Measurements from ENCODE around the gene DTX1.

The DTX1 gene

DNA sequence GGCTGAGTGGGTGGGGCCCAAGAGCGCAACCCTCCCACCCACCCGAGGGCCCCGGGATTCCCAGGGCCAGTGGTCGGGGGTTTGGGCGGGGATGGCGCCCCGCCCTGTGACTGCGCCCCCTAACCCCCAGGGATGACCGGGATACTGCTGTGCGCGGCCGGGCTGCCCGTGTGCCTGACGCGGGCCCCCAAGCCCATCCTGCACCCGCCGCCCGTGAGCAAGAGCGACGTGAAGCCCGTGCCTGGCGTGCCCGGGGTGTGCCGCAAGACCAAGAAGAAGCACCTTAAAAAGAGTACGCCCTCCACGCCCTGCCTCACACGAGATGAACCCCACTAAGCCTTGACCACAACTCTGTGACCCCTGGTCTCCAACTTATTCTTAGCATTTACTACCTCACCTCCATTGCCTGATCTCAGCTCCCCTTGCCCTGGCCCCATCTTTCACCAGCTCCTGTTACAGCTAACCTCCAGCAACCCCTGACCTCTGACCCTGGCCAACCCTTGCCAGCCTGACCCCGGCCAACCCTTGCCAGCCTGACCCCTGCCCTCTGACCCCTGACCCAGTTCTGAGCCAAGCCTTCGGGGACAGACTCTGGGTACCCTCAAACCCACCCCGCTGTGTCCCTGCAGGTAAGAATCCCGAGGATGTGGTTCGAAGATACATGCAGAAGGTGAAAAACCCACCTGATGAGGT is 37.0 kb downstream of the DTX1 start:
- no peak for TF ChIP-seq HDGF (IDR thresholded peaks at IDR 0.05; ENCODE audit: borderline replicate concordance)
- TF ChIP-seq TARDBP (IDR thresholded peaks at IDR 0.05) = no peak
- no peak for TF ChIP-seq LEF1 (IDR thresholded peaks at IDR 0.05; ENCODE audit: borderline replicate concordance)
- TF ChIP-seq ELF4 (IDR thresholded peaks at IDR 0.05) = no peak
- TF ChIP-seq L3MBTL2 (conservative IDR thresholded peaks at IDR 0.05) = no peak
- no peak for TF ChIP-seq CTBP1 (IDR thresholded peaks at IDR 0.05; ENCODE audit: borderline replicate concordance)
- TF ChIP-seq ARNT (IDR thresholded peaks at IDR 0.05) = no peak
- TF ChIP-seq SP1 (IDR thresholded peaks at IDR 0.05) = no peak
- TF ChIP-seq, protein P1, sequence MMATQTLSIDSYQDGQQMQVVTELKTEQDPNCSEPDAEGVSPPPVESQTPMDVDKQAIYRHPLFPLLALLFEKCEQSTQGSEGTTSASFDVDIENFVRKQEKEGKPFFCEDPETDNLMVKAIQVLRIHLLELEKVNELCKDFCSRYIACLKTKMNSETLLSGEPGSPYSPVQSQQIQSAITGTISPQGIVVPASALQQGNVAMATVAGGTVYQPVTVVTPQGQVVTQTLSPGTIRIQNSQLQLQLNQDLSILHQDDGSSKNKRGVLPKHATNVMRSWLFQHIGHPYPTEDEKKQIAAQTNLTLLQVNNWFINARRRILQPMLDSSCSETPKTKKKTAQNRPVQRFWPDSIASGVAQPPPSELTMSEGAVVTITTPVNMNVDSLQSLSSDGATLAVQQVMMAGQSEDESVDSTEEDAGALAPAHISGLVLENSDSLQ (IDR thresholded peaks at IDR 0.05) = no peak
- no peak for TF ChIP-seq BHLHE40 (IDR thresholded peaks at IDR 0.05; ENCODE audit: borderline replicate concordance)
- TF ChIP-seq FOXK2 (IDR thresholded peaks at IDR 0.05) = no peak
- TF ChIP-seq SUZ12 (IDR thresholded peaks at IDR 0.05) = no peak
- no peak for TF ChIP-seq ZNF384 (IDR thresholded peaks at IDR 0.05)
- TF ChIP-seq FOXA1 (IDR thresholded peaks at IDR 0.05) = no peak
- no peak for TF ChIP-seq NFRKB (IDR thresholded peaks at IDR 0.05)
- TF ChIP-seq FOXM1 (IDR thresholded peaks at IDR 0.05; ENCODE audit: borderline replicate concordance) = no peak
- no peak for DNase-seq (ENCODE audit: extremely low spot score)
- POLR2A ChIA-PET = no interaction called here
- CTCF ChIA-PET = no interaction called here

DNA sequence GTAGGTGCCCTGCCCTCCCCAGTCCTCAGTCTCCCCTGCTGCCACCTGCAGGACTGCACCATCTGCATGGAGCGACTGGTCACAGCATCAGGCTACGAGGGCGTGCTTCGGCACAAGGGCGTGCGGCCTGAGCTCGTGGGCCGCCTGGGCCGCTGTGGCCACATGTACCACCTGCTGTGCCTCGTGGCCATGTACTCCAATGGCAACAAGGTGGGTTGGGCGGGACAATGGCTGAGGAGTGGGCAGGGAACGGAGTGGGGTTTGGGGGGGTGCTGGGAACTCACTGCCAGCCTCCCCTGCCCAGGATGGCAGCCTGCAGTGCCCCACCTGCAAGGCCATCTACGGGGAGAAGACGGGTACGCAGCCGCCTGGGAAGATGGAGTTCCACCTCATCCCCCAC is 38.2 kb downstream of the DTX1 start:
- ChIA-PET POLR2A (no interaction called here), CTCF (interaction anchor here (0.6 kb wide), 1 partner anchor 63 kb away, joined by 7 read pairs; no protein-coding TSS in a partner anchor)
- TF ChIP-seq ZNF384 (IDR thresholded peaks at IDR 0.05) (no peak), ELF4 (IDR thresholded peaks at IDR 0.05) (no peak), FOXA1 (IDR thresholded peaks at IDR 0.05) (no peak)
- no peak for DNase-seq (ENCODE audit: extremely low spot score)

DNA sequence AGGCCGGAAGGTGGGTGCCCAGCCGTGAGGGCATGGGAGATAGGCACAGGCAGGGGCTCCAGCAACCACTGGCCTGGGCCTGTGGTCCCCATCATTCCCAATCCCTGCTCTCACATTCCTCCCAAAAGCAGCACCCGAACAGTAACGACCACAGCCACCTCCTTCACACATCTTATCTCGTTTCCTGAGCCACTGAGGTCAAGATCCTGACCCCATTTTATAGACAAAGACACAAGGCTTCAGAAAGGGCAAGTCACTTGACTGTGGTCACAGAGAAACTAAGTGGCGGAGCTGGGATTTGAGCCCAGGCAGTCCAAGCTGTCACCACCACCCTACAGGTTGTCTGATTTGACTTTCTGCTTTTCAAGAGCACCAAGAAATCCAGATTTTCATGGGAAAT is 38.9 kb downstream of the DTX1 start:
- TF ChIP-seq HDGF (IDR thresholded peaks at IDR 0.05; ENCODE audit: borderline replicate concordance) (no peak), L3MBTL2 (conservative IDR thresholded peaks at IDR 0.05) (no peak), TARDBP (IDR thresholded peaks at IDR 0.05) (no peak), LEF1 (IDR thresholded peaks at IDR 0.05; ENCODE audit: borderline replicate concordance) (no peak), CTBP1 (IDR thresholded peaks at IDR 0.05; ENCODE audit: borderline replicate concordance) (no peak), ZNF384 (IDR thresholded peaks at IDR 0.05) (no peak), BHLHE40 (IDR thresholded peaks at IDR 0.05; ENCODE audit: borderline replicate concordance) (no peak), ARNT (IDR thresholded peaks at IDR 0.05) (no peak), FOXK2 (IDR thresholded peaks at IDR 0.05) (no peak)
- ChIA-PET POLR2A (no interaction called here), CTCF (no interaction called here)
- no peak for DNase-seq (ENCODE audit: extremely low spot score)

DNA sequence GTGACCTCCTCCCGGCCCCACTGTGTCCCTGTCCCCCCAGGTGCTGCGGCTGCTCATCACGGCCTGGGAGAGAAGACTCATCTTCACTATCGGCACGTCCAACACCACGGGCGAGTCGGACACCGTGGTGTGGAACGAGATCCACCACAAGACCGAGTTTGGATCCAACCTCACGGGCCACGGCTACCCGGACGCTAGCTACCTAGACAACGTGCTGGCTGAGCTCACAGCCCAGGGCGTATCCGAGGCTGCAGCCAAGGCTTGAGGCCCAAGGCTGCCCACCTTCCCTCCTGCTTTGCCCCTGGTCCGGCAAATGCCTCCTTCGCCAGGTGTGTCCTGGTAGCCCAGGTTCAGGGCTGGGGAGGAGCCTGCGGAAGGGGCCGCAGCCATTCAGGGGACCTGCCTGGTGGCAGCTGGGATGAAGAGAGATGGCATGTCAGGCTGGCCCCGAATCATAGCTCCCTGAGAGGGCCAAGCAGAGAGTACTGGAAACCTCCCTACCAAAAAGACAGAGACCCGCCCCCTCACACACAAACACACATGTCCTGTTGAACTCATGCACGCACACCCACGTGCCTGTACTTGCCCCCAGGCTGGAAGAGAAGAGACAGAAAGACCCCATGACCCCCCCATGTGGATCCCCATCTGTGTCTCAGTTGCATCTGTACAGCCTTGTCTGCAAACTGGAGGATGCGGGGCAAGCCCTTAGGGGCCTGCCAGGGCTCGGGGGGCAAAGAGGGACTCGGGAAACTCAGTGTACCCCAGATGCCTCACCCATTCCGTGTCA is 40.3 kb downstream of the DTX1 start:
- ChIA-PET POLR2A (no interaction called here), CTCF (interaction anchor here (0.7 to 1.3 kb wide), 2 partner anchors 49 to 82 kb away, joined by 3 to 9 read pairs; no protein-coding TSS in a partner anchor)
- no peak for DNase-seq (ENCODE audit: extremely low spot score)
- TF ChIP-seq L3MBTL2 (conservative IDR thresholded peaks at IDR 0.05) (no peak), SP1 (IDR thresholded peaks at IDR 0.05) (no peak), FOXA1 (IDR thresholded peaks at IDR 0.05) (no peak), LEF1 (IDR thresholded peaks at IDR 0.05; ENCODE audit: borderline replicate concordance) (no peak), BHLHE40 (IDR thresholded peaks at IDR 0.05; ENCODE audit: borderline replicate concordance) (no peak), FOXK2 (IDR thresholded peaks at IDR 0.05) (no peak), HDGF (IDR thresholded peaks at IDR 0.05; ENCODE audit: borderline replicate concordance) (no peak), ZNF384 (IDR thresholded peaks at IDR 0.05) (no peak), TARDBP (IDR thresholded peaks at IDR 0.05) (no peak), CTBP1 (IDR thresholded peaks at IDR 0.05; ENCODE audit: borderline replicate concordance) (no peak), ARNT (IDR thresholded peaks at IDR 0.05) (no peak), SUZ12 (IDR thresholded peaks at IDR 0.05) (no peak), ELF4 (IDR thresholded peaks at IDR 0.05) (no peak), NFRKB (IDR thresholded peaks at IDR 0.05) (no peak), FOXM1 (IDR thresholded peaks at IDR 0.05; ENCODE audit: borderline replicate concordance) (no peak)
- TF ChIP-seq, protein P1 (IDR thresholded peaks at IDR 0.05) = no peak

DNA sequence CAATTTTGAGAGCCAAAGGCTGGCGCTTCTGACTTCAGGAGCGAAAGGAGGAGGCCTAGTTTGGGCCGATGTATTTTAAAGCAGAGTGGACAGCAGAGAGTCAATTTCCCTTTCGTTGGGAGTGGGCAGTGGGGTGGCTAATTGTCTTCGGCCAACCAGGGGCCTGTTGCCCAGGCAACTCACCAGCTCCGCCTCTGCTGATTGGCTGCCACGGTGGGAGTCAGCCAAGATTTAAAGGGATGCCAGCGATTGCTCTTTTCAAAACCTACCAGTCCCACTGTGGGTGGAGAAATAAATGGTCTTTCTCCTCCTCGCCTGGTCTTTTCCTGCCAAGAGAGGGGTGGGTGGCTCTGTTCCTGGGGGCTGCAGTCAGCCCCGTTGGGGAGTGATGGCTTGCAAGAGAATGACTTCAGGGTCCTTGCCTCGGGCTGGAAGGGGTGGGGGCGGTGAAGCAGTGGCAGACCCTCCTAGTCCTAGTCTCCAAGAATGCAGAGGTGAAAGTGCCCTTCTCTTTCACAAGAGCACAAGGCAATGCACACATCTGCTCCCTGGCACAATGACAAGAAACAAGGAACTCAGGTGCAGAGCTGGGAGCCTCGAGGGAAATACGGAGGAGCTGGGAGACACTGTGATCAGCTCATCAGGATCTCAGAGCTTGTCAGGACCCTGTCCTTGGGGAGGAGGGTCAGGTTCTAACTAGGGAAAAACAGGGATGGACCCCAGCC is 41.3 kb downstream of the DTX1 start:
- DNase-seq (ENCODE audit: extremely low spot score) = no peak
- ChIA-PET POLR2A (no interaction called here), CTCF (interaction anchor here (1.1 to 1.4 kb wide), 4 partner anchors 10 to 105 kb away, joined by 3 to 4 read pairs (median 3); no protein-coding TSS in a partner anchor)
- TF ChIP-seq ZNF384 (IDR thresholded peaks at IDR 0.05) (no peak), FOXK2 (IDR thresholded peaks at IDR 0.05) (no peak), NFRKB (IDR thresholded peaks at IDR 0.05) (no peak), SP1 (IDR thresholded peaks at IDR 0.05) (no peak), TARDBP (IDR thresholded peaks at IDR 0.05) (no peak), FOXA1 (IDR thresholded peaks at IDR 0.05) (no peak), CTBP1 (IDR thresholded peaks at IDR 0.05; ENCODE audit: borderline replicate concordance) (no peak)
- TF ChIP-seq, protein P1 (IDR thresholded peaks at IDR 0.05) = no peak
